ENCODE data around the gene LILRA1.
"Not testable (repeated sequence)": the region's sequence is repeated elsewhere in the genome, so short reads cannot be mapped to it uniquely, and the experiment has no call there.

LILRA1 gene

DNA sequence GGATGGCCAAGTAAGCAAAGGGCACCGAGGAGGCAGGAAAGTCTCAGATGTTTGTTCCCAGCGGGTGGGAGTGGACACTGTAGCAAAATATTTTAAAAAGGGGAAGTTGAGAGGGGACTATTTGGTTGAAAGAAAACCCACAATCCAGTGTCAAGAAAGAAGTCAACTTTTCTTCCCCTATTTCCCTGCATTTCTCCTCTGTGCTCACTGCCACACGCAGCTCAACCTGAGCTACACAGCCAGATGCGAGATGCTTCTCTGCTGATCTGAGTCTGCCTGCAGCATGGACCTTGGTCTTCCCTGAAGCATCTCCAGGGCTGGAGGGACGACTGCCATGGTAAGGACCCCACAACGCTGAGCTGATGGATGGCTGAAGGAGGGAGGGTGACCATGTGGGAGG lies at the start of gene LILRA1:
LILRA1 (plus strand) TSS at position 188 of the 400 bp plus-strand sequence. CDS start 613 bp downstream, outside the sequence.
- DNase-seq (ENCODE audit: low read depth in 1 of 2, low spot score in 1 of 2) = not testable (repeated sequence)

- DNase-seq (ENCODE audit: low read depth in 1 of 2, low spot score in 1 of 2) = no peak
Measured at GRCh38 chr19:54548806-54549205, 44.6 kb upstream of the LILRA1 start.

GRCh38 chr19:54549224-54549623 lies 44.2 kb upstream of the LILRA1 start:
- no peak for DNase-seq (ENCODE audit: low read depth in 1 of 2, low spot score in 1 of 2)

GRCh38 chr19:54551293-54551692 lies 42.1 kb upstream of the LILRA1 start:
- no peak for DNase-seq (ENCODE audit: low read depth in 1 of 2, low spot score in 1 of 2)

- DNase-seq (ENCODE audit: low read depth in 1 of 2, low spot score in 1 of 2) = no peak
Measured at GRCh38 chr19:54551950-54552912, 41.2 kb upstream of the LILRA1 start.

DNA sequence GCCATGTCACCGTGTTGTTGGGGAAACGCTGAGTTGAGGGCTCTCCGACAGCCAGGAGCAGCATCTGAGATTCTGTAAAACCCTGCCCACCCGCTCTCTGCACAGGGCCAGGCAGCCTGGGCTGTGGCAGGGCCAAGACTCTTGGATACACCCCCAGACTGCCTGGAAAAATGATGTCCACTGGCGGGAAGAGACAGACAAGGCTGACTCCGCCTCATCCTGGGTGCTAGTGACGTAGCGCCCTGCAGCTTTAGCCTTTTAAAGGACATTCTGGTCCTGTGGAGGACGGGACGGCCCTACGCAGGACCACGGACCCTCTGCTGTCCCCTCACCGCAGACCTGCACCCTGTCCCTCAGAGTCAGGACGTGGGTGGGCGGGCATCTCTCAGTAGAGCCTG lies 40.5 kb upstream of the LILRA1 start:
- no peak for DNase-seq (ENCODE audit: low read depth in 1 of 2, low spot score in 1 of 2)

DNA sequence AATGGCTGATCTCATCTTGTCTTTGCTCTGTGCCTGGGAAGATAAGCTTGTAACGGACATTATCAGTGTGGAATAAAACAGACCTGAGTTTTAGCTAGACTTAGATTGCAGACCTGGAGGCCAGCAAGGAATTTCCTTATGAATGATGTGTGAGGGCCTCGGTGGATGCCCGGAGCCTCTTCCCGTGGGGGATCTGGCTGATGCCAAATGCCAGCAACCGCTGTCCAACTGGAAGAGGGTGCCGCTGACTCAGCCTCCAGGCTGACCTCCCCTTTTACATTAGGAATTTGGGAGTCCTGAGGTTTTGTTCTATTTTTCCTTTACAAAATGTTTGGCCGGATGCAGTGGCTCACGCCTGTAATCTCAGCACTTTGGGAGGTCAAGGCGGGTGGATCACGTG lies 39.4 kb upstream of the LILRA1 start:
- no peak for DNase-seq (ENCODE audit: low read depth in 1 of 2, low spot score in 1 of 2)

GRCh38 chr19:54554896-54555295 lies 38.5 kb upstream of the LILRA1 start:
- no peak for DNase-seq (ENCODE audit: low read depth in 1 of 2, low spot score in 1 of 2)

DNA sequence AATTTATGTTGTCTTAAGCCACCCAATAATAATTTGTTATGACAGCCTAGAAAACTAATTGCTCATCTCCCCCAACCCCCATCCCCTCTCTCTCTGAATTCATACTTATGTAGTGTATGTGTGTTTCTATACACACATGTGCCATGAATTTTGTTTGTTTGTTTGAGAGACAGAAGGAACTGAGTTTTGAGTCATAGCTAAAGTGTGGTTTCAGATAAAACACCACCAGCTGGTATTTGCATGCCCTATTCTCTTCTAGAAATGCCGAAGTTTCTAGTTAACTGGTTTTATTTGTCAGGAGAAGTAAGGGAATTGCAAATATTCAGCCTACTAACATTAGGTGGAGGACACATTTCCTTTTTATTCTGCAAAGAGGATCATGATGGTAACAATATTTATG lies 37.2 kb upstream of the LILRA1 start:
- DNase-seq (ENCODE audit: low read depth in 1 of 2, low spot score in 1 of 2) = no peak

DNA sequence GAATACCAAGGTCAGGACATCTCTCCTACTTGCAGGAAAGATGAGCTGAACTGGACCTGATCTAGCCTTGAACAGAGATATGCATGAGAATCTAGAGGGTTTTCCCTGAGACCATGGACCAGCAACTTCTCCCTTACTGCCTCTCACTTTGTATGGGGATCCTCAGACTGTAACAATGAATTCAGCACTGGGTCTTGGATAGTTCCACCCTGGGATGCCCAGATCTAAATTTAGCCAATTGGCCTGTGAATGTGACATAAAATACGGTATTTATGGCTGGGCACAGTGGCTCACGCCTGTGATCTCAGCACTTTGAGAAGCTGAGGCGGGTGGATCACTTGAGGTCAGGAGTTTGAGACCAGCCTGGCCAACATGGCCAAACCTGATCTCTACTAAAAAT lies 35.1 kb upstream of the LILRA1 start:
- DNase-seq (ENCODE audit: low read depth in 1 of 2, low spot score in 1 of 2) = no peak

- DNase-seq (ENCODE audit: low read depth in 1 of 2, low spot score in 1 of 2) = no peak
Measured at GRCh38 chr19:54560881-54561385, 32.5 kb upstream of the LILRA1 start.

GRCh38 chr19:54561840-54562239 lies 31.6 kb upstream of the LILRA1 start:
- DNase-seq (ENCODE audit: low read depth in 1 of 2, low spot score in 1 of 2) = no peak

DNA sequence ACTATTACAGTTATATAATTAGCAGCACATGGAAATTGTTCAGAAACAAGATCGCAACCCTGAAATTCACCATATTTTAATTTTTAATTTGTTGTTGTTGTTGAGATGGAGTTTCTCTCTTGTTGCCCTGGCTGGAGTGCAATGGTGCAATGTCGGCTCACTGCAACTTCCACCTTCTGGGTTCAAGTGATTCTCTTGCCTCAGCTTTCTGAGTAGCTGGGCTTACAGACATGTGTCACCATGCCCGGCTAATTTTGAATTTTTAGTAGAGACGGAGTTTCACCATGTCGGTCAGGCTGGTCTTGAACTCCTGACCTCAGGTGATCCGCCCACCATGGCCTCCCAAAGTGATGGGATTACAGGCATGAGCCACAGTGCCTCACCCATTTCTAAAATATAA lies 30.2 kb upstream of the LILRA1 start:
- DNase-seq (ENCODE audit: low read depth in 1 of 2, low spot score in 1 of 2) = not testable (repeated sequence)

- DNase-seq (ENCODE audit: low read depth in 1 of 2, low spot score in 1 of 2) = no peak
Measured at GRCh38 chr19:54570316-54570715, 23.1 kb upstream of the LILRA1 start.

DNA sequence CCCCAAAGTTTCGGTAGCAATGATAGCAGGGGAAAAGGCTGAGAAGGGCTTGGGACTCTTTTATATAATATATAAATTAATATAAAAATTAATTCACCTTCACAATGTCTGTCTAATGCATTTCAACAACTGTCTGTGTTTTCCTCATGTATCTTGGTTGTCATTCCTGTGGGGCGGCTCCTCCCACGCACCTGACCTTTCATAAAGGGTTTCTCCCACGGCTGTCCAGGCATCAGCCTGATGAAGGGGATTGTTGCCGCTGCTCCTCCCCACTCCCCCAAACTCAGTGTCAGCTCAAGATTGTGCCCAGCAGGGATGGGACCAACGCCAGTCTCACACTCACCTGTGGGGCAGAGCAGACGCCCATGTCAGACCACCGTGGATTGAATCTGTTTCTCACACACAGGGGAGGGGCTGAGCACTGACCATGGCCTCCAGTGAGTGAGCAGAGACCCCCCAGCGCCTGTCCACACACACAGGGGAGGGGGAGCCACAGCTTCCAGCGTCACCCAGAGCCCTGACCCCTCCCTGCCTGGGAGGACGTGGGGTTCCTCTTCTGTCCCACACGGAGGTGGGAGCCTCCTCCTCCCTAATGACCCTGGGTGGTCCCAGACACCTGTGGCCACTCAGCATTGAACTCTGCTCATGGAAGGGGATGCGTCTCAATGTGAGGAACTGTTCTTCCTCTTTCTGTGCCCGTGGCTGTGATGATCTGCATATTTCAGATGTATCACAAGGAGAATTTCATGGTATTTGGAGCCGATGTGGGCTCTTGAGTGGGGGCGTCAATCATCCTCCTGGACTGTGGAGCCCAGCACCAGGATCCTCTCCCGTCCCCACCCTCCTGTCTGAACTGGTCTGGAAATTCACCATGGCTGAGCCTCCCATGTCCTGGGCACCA lies 21.5 kb upstream of the LILRA1 start:
- DNase-seq (ENCODE audit: low read depth in 1 of 2, low spot score in 1 of 2) = not testable (repeated sequence)

GRCh38 chr19:54572696-54573311 lies 20.6 kb upstream of the LILRA1 start:
- no peak for DNase-seq (ENCODE audit: low read depth in 1 of 2, low spot score in 1 of 2)

GRCh38 chr19:54573330-54573872 lies 20.0 kb upstream of the LILRA1 start, which contains the start of gene LILRA2:
TSS of gene LILRA2 (plus strand) at chr19:54573790. CDS start at chr19:54573879, 89 bp downstream.
- DNase-seq (ENCODE audit: low read depth in 1 of 2, low spot score in 1 of 2) = no peak

DNA sequence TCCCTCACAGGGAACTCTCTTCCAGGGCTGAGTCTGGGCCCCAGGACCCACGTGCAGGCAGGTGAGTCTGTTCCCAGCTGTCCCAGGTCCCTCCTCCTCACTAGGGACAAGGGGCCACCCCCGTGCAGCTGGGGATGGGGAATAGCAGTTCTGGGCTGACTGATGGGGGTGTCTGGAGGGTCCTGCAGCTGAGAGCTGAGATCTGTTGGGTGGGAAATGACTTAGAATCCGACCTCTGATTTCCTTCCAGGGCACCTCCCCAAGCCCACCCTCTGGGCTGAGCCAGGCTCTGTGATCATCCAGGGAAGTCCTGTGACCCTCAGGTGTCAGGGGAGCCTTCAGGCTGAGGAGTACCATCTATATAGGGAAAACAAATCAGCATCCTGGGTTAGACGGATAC lies 19.4 kb upstream of the LILRA1 start:
- DNase-seq (ENCODE audit: low read depth in 1 of 2, low spot score in 1 of 2) = no peak

GRCh38 chr19:54574527-54575056 lies 18.8 kb upstream of the LILRA1 start:
- no peak for DNase-seq (ENCODE audit: low read depth in 1 of 2, low spot score in 1 of 2)

- not testable (repeated sequence) for DNase-seq (ENCODE audit: low read depth in 1 of 2, low spot score in 1 of 2)
Measured at GRCh38 chr19:54575205-54575604, 18.2 kb upstream of the LILRA1 start.
